Activated CD4-positive, alpha-beta memory T cell treated with anti-CD3 and anti-CD28 coated beads, Interleukin-2, amount 10 ng/mL, durations not matched to agents 7 days and 5 days (primary cell): Measurements from ENCODE around the gene MED10. TPM values are rescaled to one million over a fixed set of nuclear protein-coding genes. Genes with fewer than 3 reads are reported as not detected.
"Not testable (repeated sequence)": the region's sequence is repeated elsewhere in the genome, so short reads cannot be mapped to it uniquely, and the experiment has no call there.

Source experiments
- CTCF ChIA-PET: fragments of 350-600 bp; sonication (Branson Sonifier 250); formaldehyde crosslinking; loops from one replicate; lab custom pipeline; 2021; ENCODE audit warnings: antibody characterized with exemption, inconsistent platforms; lab: Charles Lee
- POLR2A ChIA-PET: fragments of 350-600 bp; sonication (Branson Sonifier 250); formaldehyde crosslinking; loops from one replicate; lab custom pipeline; 2021; ENCODE audit warnings: antibody characterized with exemption; lab: Charles Lee
- DNase-seq: peaks from one replicate; pipeline ENCODE4 v3.0.0-alpha.2; 2020
- H3K27ac Mint-ChIP-seq: one replicate; pipeline ENCODE4 v1.8.0; 2021; ENCODE audit warnings: mild to moderate bottlenecking, mixed read lengths
- H3K27me3 Mint-ChIP-seq: one replicate; pipeline ENCODE4 v1.8.0; 2021; ENCODE audit warnings: mixed read lengths
- H3K36me3 Mint-ChIP-seq: one replicate; pipeline ENCODE4 v1.8.0; 2021; ENCODE audit warnings: low read depth, mixed read lengths
- H3K4me1 Mint-ChIP-seq: one replicate; pipeline ENCODE4 v1.8.0; 2021; ENCODE audit warnings: mixed read lengths
- H3K4me3 Mint-ChIP-seq: one replicate; pipeline ENCODE4 v1.8.0; 2021; ENCODE audit warnings: mild to moderate bottlenecking, mixed read lengths
- H3K9me3 Mint-ChIP-seq: one replicate; pipeline ENCODE4 v1.8.0; 2021; ENCODE audit warnings: mixed read lengths
- total RNA-seq, 2 experiments: library from RNA; stranded (reverse); gene quantifications; one replicate each; pipeline ENCODE4 v1.2.3, GENCODE V29; 2021

MED10 gene
- total RNA-seq, 2 experiments from 2014 or later: 50.1 to 52.9 TPM

DNA sequence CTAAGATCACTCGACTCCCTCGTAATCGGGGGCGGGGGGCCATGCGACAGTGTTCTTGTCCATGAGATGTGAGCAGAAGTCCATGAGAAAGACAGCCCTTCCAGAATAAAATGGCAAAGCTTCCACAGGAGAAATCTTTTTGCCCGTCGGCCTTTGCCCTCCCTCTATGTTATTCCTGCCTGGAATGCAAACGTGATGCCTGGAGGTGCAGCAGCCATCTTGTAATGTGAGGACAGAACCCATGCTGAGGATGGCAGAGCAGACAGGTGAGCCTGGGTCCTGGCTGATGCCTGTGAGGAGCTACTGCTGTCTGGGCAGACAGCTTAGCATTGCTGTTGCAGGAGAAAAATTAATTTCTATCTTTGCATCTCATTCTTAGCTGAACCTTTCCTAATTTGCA is 17.2 kb downstream of the MED10 start:
- H3K36me3 Mint-ChIP-seq: peaks cover 31% of the 10 kb centered on the region
- POLR2A ChIA-PET: interaction anchor here (2.3 kb wide), 1 partner anchor 17 kb away, joined by 13 read pairs; the partner anchor contains the start of gene MED10
- H3K9me3 Mint-ChIP-seq: no peaks in the 10 kb centered on the region
- peak overlapping the region; percentile 44 for H3K27ac Mint-ChIP-seq
- peaks cover 22% of the 10 kb centered on the region for H3K4me1 Mint-ChIP-seq
- H3K4me3 Mint-ChIP-seq: no peak overlapping the region
- CTCF ChIA-PET: interaction anchor here (1.3 to 1.9 kb wide), 2 partner anchors 17 to 864 kb away, joined by 4 to 5 read pairs; partner anchors contain the start of gene MED10
- DNase-seq: no peak
- H3K27me3 Mint-ChIP-seq: no peaks in the 10 kb centered on the region

DNA sequence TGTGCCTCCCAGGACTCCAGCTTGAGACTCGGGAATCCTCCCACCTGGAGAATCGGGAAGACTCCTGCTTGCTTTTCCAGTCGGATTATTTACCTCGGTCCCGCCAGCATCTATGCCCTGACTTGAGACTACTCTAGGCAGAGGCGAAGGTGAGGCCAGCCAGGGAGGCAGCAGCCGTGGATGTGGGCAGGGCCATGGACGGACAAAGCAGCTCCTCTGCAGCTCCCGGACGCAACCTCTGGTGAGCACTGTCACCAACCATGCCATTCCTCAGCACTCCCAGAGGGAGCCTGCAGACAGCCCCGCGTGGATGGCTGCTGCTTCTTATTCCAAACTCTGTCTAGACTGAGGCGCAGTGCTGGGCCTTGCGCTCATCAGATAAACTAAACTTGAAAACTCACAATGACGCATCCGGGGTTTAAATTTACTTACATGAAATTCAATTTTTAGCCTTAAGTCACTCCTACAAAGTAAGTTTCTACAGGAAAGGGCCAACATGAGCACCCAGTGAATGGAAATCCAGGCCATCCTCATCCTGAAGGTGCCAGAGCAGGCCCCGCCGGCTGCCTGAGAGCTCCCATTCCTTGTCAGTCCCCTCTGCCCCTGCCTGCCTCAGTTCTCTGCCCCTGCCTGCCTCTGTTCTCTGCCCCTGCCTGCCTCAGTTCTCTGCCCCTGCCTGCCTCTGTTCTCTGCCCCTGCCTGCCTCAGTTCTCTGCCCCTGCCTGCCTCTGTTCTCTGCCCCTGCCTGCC is 17.8 kb downstream of the MED10 start:
- ChIA-PET POLR2A (interaction anchor here (0.7 to 2.3 kb wide), 2 partner anchors 17 to 18 kb away, joined by 3 to 13 read pairs; partner anchors contain the start of gene MED10), CTCF (interaction anchor here (1.1 to 1.9 kb wide), 3 partner anchors 10 to 864 kb away, joined by 4 to 5 read pairs (median 4); partner anchors contain the start of gene MED10)
- Mint-ChIP-seq H3K36me3 (peaks cover 29% of the 10 kb centered on the region), H3K27ac (peak overlapping the region; percentile 84), H3K27me3 (no peaks in the 10 kb centered on the region), H3K4me1 (peaks cover 22% of the 10 kb centered on the region), H3K9me3 (no peaks in the 10 kb centered on the region), H3K4me3 (peak overlapping the region; percentile 44)
- no peak for DNase-seq

DNA sequence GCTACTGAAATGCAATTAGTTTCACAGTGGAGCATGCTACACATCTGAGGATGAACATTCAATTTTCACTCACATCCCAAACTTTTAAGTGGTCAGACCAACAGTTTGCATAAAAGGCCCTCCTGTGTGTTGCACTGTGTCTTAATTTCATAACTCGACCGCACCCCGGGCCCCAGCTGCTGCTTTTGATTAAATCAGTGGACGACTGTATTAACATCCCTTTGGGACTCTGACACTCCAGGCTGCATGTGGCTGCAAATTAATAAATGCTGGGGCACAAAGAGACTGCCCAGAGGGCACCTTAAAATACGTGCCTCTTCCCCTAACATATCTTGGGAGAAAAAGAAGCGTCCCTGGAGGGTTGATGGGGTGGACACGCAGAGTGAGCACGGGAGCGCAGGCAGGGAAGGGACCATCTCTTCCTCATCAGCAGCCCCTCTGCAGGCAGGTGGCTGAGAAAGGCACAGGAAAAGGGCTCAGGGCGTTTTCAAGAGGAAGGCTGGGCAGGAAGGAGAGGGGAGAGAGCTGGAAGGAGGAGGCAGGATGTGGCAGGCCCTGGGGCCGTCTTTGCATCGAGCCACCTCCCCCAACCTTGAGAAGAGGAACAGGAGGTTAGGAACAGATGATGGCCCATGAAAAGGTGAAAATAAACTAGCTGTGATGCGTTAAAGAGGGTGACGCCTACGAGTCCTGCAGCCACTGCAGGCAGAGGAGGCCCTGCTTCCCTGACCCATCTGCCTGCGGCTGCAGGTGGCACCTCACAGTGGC is 18.6 kb downstream of the MED10 start:
- Mint-ChIP-seq H3K4me3 (peak overlapping the region; percentile 44), H3K36me3 (peaks cover 25% of the 10 kb centered on the region), H3K27ac (peak overlapping the region; percentile 84), H3K27me3 (no peaks in the 10 kb centered on the region), H3K9me3 (no peaks in the 10 kb centered on the region), H3K4me1 (peaks cover 22% of the 10 kb centered on the region)
- CTCF ChIA-PET: interaction anchor here (1.1 to 1.9 kb wide), 2 partner anchors 11 to 19 kb away, joined by 4 to 5 read pairs; partner anchors contain the start of gene MED10
- peak; percentile 62 for DNase-seq
- POLR2A ChIA-PET: interaction anchor here (0.7 to 2.3 kb wide), 2 partner anchors 17 to 19 kb away, joined by 3 to 13 read pairs; partner anchors contain the start of gene MED10

DNA sequence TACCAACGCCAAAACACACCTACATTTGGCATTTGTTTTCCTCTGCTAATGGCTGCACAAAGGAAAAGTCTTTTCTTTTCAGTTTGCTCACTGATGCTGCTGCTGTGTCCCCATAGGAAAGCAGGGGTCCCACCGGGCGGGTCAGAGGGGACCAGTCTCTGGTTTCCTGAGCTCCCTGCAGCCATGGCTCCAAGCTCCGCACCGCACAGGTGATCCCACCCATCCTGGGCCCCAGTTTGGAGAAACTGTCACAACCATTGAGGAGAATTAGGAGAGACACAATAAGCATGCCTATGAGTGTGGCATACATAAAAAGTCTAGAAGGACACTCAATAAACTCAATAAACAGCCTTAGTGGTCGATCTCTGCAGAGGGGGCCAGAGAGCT is 19.9 kb downstream of the MED10 start:
- H3K4me3 Mint-ChIP-seq: no peak overlapping the region
- peaks cover 24% of the 10 kb centered on the region for H3K36me3 Mint-ChIP-seq
- H3K27ac Mint-ChIP-seq: no peak overlapping the region
- no peak for DNase-seq
- no peaks in the 10 kb centered on the region for H3K27me3 Mint-ChIP-seq
- POLR2A ChIA-PET: no interaction called here
- peaks cover 22% of the 10 kb centered on the region for H3K4me1 Mint-ChIP-seq
- CTCF ChIA-PET: interaction anchor here (1.4 kb wide), 1 partner anchor 20 kb away, joined by 4 read pairs; the partner anchor contains the start of gene MED10
- no peaks in the 10 kb centered on the region for H3K9me3 Mint-ChIP-seq

DNA sequence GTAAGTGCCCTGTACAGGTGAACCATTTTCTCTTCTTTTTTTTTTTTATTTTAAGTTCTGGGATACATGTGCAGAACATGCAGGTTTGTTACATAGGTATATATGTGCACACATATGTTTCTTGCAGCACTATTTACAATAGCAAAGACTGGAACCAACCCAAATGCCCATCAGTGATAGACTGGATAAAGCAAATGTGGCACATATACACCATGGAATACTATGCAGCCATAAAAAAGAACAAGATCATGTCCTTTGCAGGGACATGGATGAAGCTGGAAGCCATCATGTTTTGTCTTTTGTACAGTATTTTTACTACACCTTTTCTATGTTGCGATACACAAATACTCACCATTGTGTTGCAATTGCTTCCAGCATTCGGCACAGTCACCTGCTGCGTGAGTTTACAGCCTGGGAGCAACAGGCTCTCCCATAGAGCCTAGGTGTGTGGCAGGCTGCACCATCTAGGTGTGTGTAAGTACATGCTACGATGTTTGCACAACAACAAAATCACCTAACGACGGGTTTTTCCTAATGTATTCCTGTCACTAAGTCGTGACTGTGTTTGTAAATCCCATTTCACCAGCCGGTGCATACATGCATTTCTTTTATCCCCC is 20.4 kb downstream of the MED10 start:
- POLR2A ChIA-PET, DNase-seq, H3K4me3 Mint-ChIP-seq, H3K27ac Mint-ChIP-seq, H3K9me3 Mint-ChIP-seq, H3K27me3 Mint-ChIP-seq: not testable (repeated sequence)
- H3K4me1 Mint-ChIP-seq: peaks cover 22% of the 10 kb centered on the region
- CTCF ChIA-PET: interaction anchor here (1.4 kb wide), 1 partner anchor 20 kb away, joined by 4 read pairs; the partner anchor contains the start of gene MED10
- H3K36me3 Mint-ChIP-seq: peaks cover 21% of the 10 kb centered on the region

DNA sequence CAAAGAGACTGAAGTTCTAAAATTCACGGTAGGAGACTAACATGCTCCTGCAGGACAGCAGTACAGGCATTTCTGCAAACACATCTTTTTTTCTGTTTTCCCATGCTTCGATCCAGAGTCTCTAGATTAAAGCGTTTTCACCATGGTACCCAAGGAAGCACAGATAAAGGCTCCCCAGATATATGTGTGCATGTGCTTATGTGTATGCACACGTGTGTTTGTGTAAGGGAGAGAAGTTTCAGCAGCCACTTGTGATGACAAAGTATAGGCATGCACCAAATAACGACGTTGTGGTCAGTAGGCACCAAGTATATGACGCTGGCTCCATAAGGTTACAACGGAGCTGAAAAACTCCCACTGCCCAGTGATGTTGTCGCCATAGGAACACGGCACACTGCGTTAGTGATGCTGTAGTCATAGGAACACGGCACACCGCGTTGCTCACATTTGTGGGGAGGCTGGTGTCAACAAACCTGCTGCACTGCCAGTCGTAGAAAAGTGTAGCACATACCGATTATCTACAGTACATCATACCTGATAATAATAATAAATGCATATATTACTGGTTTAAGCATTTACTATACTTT is 21.7 kb downstream of the MED10 start:
- CTCF ChIA-PET: no interaction called here
- peaks cover 11% of the 10 kb centered on the region for H3K36me3 Mint-ChIP-seq
- no peaks in the 10 kb centered on the region for H3K27me3 Mint-ChIP-seq
- POLR2A ChIA-PET: no interaction called here
- H3K9me3 Mint-ChIP-seq: no peaks in the 10 kb centered on the region
- H3K4me1 Mint-ChIP-seq: peaks cover 21% of the 10 kb centered on the region
- H3K4me3 Mint-ChIP-seq: no peak overlapping the region
- H3K27ac Mint-ChIP-seq: no peak overlapping the region
- DNase-seq: no peak

DNA sequence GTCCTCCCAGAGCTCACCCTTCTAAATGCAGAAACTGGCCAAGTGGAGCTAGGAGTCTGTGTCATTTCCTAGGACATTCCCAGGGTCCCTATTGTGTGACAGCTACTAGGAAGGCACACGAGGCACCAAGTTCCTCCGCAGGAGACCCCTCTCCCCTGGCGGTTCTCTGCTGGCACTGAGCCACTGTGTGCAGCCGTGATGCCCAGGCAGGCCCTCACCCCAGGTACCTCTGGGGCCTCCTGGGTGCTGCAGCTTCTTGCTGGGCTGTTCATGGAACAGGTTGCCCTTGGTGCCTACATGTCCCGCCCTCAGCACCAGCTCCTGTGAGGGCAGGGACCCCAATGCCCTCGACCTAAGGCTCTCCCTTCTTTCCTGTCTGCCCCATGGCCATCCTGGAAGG is 23.1 kb downstream of the MED10 start:
- no peak for DNase-seq
- H3K27ac Mint-ChIP-seq: no peak overlapping the region
- H3K4me3 Mint-ChIP-seq: no peak overlapping the region
- H3K36me3 Mint-ChIP-seq: peaks cover 5% of the 10 kb centered on the region
- no peaks in the 10 kb centered on the region for H3K9me3 Mint-ChIP-seq
- POLR2A ChIA-PET: interaction anchor here (1.4 kb wide), 1 partner anchor 23 kb away, joined by 3 read pairs; the partner anchor contains the start of gene MED10
- no peaks in the 10 kb centered on the region for H3K27me3 Mint-ChIP-seq
- H3K4me1 Mint-ChIP-seq: peaks cover 11% of the 10 kb centered on the region
- CTCF ChIA-PET: no interaction called here

DNA sequence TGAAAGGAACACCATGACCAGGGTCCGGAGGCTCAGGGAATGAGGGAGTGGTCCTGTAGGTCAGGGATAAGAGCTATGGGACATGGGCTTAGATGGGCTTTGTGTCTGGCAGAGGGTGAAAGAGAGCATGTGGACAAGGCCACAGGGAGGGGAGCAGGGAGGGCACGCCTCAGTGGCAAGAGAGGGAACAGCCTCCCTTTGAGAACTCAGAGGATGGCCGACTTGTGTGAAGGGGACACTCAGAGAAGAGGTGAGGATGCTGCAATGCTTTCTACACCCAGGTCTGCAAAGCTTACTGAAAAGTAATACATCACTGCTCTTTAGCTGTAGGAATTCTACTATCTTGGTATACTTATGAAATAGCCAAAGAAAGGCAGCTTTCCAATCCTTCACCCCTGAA is 23.5 kb downstream of the MED10 start:
- Mint-ChIP-seq H3K4me3 (no peak overlapping the region), H3K4me1 (peaks cover 6% of the 10 kb centered on the region), H3K36me3 (peaks cover 3% of the 10 kb centered on the region), H3K27ac (no peak overlapping the region), H3K27me3 (no peaks in the 10 kb centered on the region), H3K9me3 (no peaks in the 10 kb centered on the region)
- POLR2A ChIA-PET: interaction anchor here (1.4 kb wide), 1 partner anchor 24 kb away, joined by 3 read pairs; the partner anchor contains the start of gene MED10
- CTCF ChIA-PET: no interaction called here
- no peak for DNase-seq

DNA sequence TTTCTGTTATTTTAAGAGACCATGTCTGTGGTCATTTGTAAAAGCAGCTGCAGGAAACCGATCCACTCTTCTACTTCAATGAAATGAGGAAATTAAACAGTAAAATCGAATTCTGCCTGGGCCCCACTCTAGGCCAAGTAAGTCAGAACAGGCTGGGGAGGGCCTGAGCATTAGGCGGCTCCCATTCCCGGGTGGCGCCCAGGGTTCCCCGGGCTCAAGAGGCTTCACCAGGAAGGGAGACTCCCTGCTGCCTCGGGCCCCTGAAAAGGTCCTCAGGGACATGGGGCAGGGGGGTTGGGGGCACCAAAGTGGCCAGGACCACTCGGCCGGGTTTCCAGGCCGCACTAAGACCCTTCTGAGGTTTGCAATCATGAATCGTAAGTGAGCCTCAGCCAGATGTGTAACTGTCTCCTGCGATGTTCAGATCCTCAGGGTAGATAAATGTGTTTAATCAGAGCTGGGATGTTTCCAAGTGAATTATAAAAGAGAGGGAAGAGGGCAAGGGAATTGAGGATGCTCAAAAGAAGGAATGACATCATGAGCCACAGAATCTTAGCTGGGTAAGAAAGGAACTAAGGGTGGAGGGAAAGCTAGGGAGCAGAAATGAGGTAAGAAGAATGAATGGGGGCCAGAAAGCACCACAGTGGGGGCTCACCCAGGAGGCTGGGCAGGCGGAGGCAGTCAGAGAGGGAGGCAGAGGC is 24.6 kb downstream of the MED10 start:
- ChIA-PET POLR2A (interaction anchor here (1.0 kb wide), 1 partner anchor 24 kb away, joined by 3 read pairs; the partner anchor contains the start of gene MED10), CTCF (no interaction called here)
- Mint-ChIP-seq H3K27me3 (no peaks in the 10 kb centered on the region), H3K36me3 (no peaks in the 10 kb centered on the region), H3K9me3 (no peaks in the 10 kb centered on the region), H3K4me3 (no peak overlapping the region), H3K4me1 (no peaks in the 10 kb centered on the region), H3K27ac (no peak overlapping the region)
- no peak for DNase-seq

DNA sequence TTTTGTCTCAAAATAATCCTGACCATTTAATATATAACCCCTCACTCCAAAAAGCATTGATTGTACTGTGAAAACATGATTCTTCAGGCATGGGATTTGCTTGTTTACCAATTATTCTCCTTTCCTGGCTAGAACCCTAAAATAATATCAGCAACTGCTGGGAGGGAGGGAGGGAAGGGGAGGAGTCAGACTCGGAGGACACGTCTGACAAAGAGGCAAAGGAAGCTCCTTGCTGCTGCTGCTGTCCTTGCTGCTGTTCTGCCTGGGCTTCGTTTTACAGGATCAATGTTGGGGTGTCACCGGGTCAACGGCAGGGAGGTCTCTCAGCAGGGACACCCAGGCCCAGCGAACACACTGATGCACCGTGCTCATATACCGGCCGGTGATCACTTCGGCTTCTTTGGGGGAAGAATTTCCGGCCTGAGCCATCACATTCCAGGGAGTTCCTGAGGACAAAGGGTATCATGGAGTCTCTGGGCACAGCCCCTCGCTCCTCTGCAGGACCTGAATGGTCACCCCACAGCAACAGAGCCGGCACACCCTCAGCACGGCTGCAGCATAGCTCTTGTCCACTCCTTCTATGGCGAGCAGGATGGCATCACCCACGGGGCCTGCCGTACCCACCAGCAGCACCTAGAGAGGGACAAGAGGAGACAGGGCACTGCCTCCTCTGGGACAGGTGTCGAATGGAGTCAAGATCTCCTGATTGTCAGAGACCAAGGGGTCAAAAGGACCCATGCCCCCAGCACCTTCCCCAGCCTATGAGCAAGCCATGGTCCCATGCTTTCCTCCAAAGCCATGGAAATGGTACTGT is 27.9 kb downstream of the MED10 start:
- Mint-ChIP-seq H3K27ac (no peak overlapping the region), H3K9me3 (no peaks in the 10 kb centered on the region), H3K4me3 (no peak overlapping the region), H3K36me3 (no peaks in the 10 kb centered on the region), H3K4me1 (no peaks in the 10 kb centered on the region), H3K27me3 (no peaks in the 10 kb centered on the region)
- ChIA-PET CTCF (no interaction called here), POLR2A (no interaction called here)
- no peak for DNase-seq

DNA sequence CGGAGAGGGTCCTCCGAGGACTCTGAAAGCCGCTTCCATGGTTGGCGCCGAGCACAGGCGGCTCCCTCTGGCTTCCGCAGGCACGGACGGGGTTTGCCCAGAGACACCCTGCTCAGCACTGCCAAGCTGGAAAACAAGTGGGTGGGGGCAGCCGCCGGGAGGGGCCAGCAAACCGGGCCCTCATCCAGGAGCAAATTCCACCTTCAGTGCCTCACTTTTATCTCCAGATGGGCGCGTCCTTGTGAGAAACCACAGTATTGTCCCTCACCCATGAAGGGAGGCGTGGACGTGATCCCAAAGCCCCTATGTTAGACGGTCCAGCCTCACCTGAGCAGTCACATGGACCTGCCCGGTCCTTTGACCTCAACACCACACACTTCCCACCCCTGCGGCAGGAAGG is 29.0 kb downstream of the MED10 start:
- DNase-seq: no peak
- Mint-ChIP-seq H3K9me3 (no peaks in the 10 kb centered on the region), H3K4me1 (no peaks in the 10 kb centered on the region), H3K4me3 (no peak overlapping the region), H3K27me3 (no peaks in the 10 kb centered on the region), H3K27ac (no peak overlapping the region), H3K36me3 (no peaks in the 10 kb centered on the region)
- ChIA-PET POLR2A (no interaction called here), CTCF (no interaction called here)
